Naive thymus-derived CD8-positive, alpha-beta T cell (primary cell): ENCODE results near the gene SMYD3. TPM values are rescaled to one million over a fixed set of nuclear protein-coding genes. Genes with fewer than 3 reads are reported as not detected.
A peak's percentile ranks its signal among the peaks of the same experiment; 100 is the strongest.
"Not testable (repeated sequence)": the region's sequence is repeated elsewhere in the genome, so short reads cannot be mapped to it uniquely, and the experiment has no call there.

Experiments
- ATAC-seq, 2 donors: fragments of 150-1000 bp; cut with Tn5 transposase in 1 of 2; sonication (Bioruptor Pico), chemical (Tn5 transposase) in 1 of 2; 1 replicate in 1 of 2; 2 replicates in 1 of 2; pipeline ENCODE4 v1.10.0; 2021; ENCODE audit warnings: mild to moderate bottlenecking in 2 of 2, moderate library complexity in 2 of 2
- POLR2A ChIA-PET: fragments of 350-600 bp; sonication (Branson Sonifier 250); formaldehyde crosslinking; loops from one replicate; lab custom pipeline; 2021; ENCODE audit warnings: antibody characterized with exemption; lab: Charles Lee
- DNase-seq, 10 donors: peaks; one replicate each; pipeline versions ENCODE4 v3.0.0 to v3.0.0-alpha.2; 2020 to 2022
- H3K27ac Mint-ChIP-seq, 10 donors: one replicate each; pipeline ENCODE4 v1.8.0; 2020 to 2022; ENCODE audit warnings: mild to moderate bottlenecking in 10 of 10, mixed read lengths in 10 of 10, moderate library complexity in 4 of 10, inconsistent platforms in 1 of 10
- H3K27me3 Mint-ChIP-seq, 5 donors: one replicate each; pipeline ENCODE4 v1.8.0; 2021 to 2022; ENCODE audit warnings: mixed read lengths in 5 of 5
- H3K36me3 Mint-ChIP-seq, 3 donors: one replicate each; pipeline ENCODE4 v1.8.0; 2020 to 2022; ENCODE audit warnings: mixed read lengths in 3 of 3, mild to moderate bottlenecking in 2 of 3, inconsistent platforms in 1 of 3
- H3K4me1 Mint-ChIP-seq, 4 donors: one replicate each; pipeline ENCODE4 v1.8.0; 2021 to 2022; ENCODE audit warnings: mixed read lengths in 4 of 4
- H3K4me3 Mint-ChIP-seq, 10 donors: one replicate each; pipeline ENCODE4 v1.8.0; 2020 to 2022; ENCODE audit warnings: mild to moderate bottlenecking in 10 of 10, mixed read lengths in 10 of 10, moderate library complexity in 6 of 10, inconsistent platforms in 1 of 10
- H3K9me3 Mint-ChIP-seq, 9 donors: one replicate each; pipeline ENCODE4 v1.8.0; 2020 to 2022; ENCODE audit warnings: mixed read lengths in 9 of 9, mild to moderate bottlenecking in 3 of 9, inconsistent platforms in 1 of 9, moderate library complexity in 1 of 9
- polyA plus RNA-seq, 3 donors: library from polyadenylated mRNA; unstranded; fragments of 300-500 nt; fragmentation: Illumina TruSeq; gene quantifications; one replicate each; pipeline ENCODE4 v1.2.3, GENCODE V29; 2021
- total RNA-seq, 8 experiments: library from RNA in 2 of 8; stranded (reverse) in 2 of 8; gene quantifications; one replicate each; pipeline ENCODE4 v1.2.3 and lab custom pipeline; 2021 to 2026

SMYD3 gene
- total and polyA plus RNA-seq, 5 experiments from 2014 or later: 19.1 to 42.1 (median 36.5) TPM

- POLR2A ChIA-PET: no interaction called here
- Mint-ChIP-seq H3K4me3 (no peak overlapping the region), H3K9me3 (peaks cover 0 to 24% (median 5%) of the 10 kb centered on the region in 9 donors), H3K4me1 (peaks cover 0 to 5% (median 2%) of the 10 kb centered on the region in 4 donors), H3K27me3 (no peaks in the 10 kb centered on the region), H3K36me3 (peaks cover 8 to 18% (median 15%) of the 10 kb centered on the region in 3 donors), H3K27ac (no peak overlapping the region)
- DNase-seq (no peak), ATAC-seq (no peak)
These were observed 432.7 kb downstream of the SMYD3 start for GRCh38 chr1:246074421-246074820.

DNA sequence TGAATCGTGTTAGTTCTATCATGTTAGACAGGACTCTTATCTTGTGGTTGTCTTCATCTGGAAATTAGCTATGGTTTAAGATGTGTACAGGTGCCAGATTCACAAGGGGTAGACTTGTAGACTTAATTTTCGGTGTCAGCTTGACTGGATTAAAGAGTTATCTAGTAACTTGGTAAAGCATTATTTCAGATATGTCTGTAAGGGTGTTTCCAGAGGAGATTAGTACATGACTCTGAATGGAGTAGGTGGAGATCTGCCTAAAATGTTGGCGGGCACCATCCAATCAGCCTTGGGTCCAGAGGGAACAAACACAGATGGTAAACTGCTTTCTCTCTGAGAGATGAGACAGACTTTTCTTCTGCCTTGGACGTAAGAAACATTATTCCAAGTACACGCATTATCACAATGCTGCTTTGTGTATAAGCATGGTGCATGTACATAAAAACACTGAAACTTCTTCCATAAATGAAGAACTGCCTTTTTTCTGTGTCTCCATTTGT lies 434.6 kb downstream of the SMYD3 start:
- POLR2A ChIA-PET: no interaction called here
- Mint-ChIP-seq H3K9me3 (peaks cover 0 to 24% (median 5%) of the 10 kb centered on the region in 9 donors), H3K27me3 (no peaks in the 10 kb centered on the region), H3K4me1 (peaks cover 11 to 12% (median 11%) of the 10 kb centered on the region in 4 donors), H3K4me3 (no peak overlapping the region), H3K27ac (peak overlapping the region in 1 of 10 donors; percentile 25), H3K36me3 (peaks cover 8 to 18% (median 13%) of the 10 kb centered on the region in 3 donors)
- DNase-seq (no peak), ATAC-seq (no peak)

DNA sequence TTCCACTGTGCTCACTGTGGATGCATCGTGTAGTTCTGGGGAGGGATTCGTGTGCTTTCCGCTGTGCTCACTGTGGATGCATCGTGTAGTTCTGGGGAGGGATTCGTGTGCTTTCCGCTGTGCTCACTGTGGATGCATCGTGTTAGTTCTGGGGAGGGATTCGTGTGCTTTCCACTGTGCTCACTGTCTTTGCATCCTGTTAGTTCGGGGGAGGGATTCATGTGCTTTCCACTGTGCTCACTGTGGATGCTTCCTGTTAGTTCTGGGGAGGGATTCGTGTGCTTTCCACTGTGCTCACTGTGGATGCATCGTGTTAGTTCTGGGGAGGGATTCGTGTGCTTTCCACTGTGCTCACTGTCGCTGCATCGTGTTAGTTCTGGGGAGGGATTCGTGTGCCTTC lies 435.1 kb downstream of the SMYD3 start:
- H3K27me3 Mint-ChIP-seq, ATAC-seq, H3K4me3 Mint-ChIP-seq, DNase-seq, POLR2A ChIA-PET: not testable (repeated sequence)
- Mint-ChIP-seq H3K4me1 (peaks cover 11 to 15% (median 12%) of the 10 kb centered on the region in 4 donors), H3K9me3 (peaks cover 0 to 24% (median 5%) of the 10 kb centered on the region in 9 donors), H3K27ac (peak overlapping the region in 1 of 10 donors; percentile 25), H3K36me3 (peaks cover 8 to 19% (median 13%) of the 10 kb centered on the region in 3 donors)

GRCh38 chr1:246071561-246071960 lies 435.5 kb downstream of the SMYD3 start:
- POLR2A ChIA-PET, H3K27ac Mint-ChIP-seq, H3K27me3 Mint-ChIP-seq, H3K4me3 Mint-ChIP-seq, ATAC-seq, DNase-seq: not testable (repeated sequence)
- Mint-ChIP-seq H3K9me3 (peaks cover 0 to 21% (median 5%) of the 10 kb centered on the region in 9 donors), H3K36me3 (peaks cover 8 to 23% (median 13%) of the 10 kb centered on the region in 3 donors), H3K4me1 (peaks cover 11 to 15% (median 12%) of the 10 kb centered on the region in 4 donors)

DNA sequence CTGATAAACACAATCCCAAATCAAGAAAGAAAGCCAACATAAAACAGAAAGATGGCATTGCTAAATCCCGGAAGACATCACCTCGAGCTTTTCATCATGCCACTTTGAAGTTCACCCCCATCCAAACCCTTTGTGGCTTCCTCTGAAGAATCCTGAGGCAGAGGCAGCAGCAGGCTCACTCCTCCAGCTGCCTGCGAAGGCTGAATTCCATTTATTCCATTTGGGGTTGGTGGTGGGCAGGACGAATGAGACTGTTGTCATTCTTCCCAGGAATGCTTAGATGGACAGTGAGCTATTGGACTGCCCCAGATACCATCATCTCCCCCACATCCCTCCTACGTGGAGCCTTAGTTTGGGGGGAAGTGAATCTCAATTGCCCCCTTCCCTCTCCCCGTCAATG lies 437.5 kb downstream of the SMYD3 start:
- peaks cover 3 to 11% (median 8%) of the 10 kb centered on the region in 3 donors for H3K36me3 Mint-ChIP-seq
- POLR2A ChIA-PET: no interaction called here
- H3K27ac Mint-ChIP-seq: no peak overlapping the region
- no peak overlapping the region for H3K4me3 Mint-ChIP-seq
- peaks cover 11 to 16% (median 14%) of the 10 kb centered on the region in 4 donors for H3K4me1 Mint-ChIP-seq
- ATAC-seq (no peak), DNase-seq (no peak)
- no peaks in the 10 kb centered on the region for H3K27me3 Mint-ChIP-seq
- peaks cover 0 to 3% (median 0%) of the 10 kb centered on the region in 9 donors for H3K9me3 Mint-ChIP-seq

GRCh38 chr1:246068619-246069509 lies 438.2 kb downstream of the SMYD3 start:
- H3K4me3 Mint-ChIP-seq: no peak overlapping the region
- peak overlapping the region in 2 of 10 donors; percentile 9 to 67 for H3K27ac Mint-ChIP-seq
- H3K27me3 Mint-ChIP-seq: no peaks in the 10 kb centered on the region
- peaks cover 11 to 16% (median 15%) of the 10 kb centered on the region in 4 donors for H3K4me1 Mint-ChIP-seq
- no peaks in the 10 kb centered on the region for H3K9me3 Mint-ChIP-seq
- DNase-seq (no peak), ATAC-seq (no peak)
- peaks cover 0 to 10% (median 8%) of the 10 kb centered on the region in 3 donors for H3K36me3 Mint-ChIP-seq
- POLR2A ChIA-PET: no interaction called here

- H3K4me1 Mint-ChIP-seq: peaks cover 11 to 18% (median 15%) of the 10 kb centered on the region in 4 donors
- POLR2A ChIA-PET: no interaction called here
- peaks cover 0 to 10% (median 8%) of the 10 kb centered on the region in 3 donors for H3K36me3 Mint-ChIP-seq
- no peak for DNase-seq
- H3K27me3 Mint-ChIP-seq: no peaks in the 10 kb centered on the region
- no peak for ATAC-seq
- H3K4me3 Mint-ChIP-seq: peak overlapping the region in 2 of 10 donors; percentile 28 to 36
- H3K27ac Mint-ChIP-seq: peak overlapping the region in 4 of 10 donors; percentile 9 to 67 (median 42)
- no peaks in the 10 kb centered on the region for H3K9me3 Mint-ChIP-seq
These were observed 438.9 kb downstream of the SMYD3 start for GRCh38 chr1:246068217-246068512.

GRCh38 chr1:246067432-246068216 lies 439.5 kb downstream of the SMYD3 start:
- H3K36me3 Mint-ChIP-seq: peaks cover 0 to 10% (median 8%) of the 10 kb centered on the region in 3 donors
- ATAC-seq: peak in 1 of 2 donors; percentile 43
- H3K27me3 Mint-ChIP-seq: no peaks in the 10 kb centered on the region
- peaks cover 11 to 18% (median 15%) of the 10 kb centered on the region in 4 donors for H3K4me1 Mint-ChIP-seq
- POLR2A ChIA-PET: no interaction called here
- no peaks in the 10 kb centered on the region for H3K9me3 Mint-ChIP-seq
- peak overlapping the region in 4 of 10 donors; percentile 12 to 58 (median 32) for H3K4me3 Mint-ChIP-seq
- H3K27ac Mint-ChIP-seq: peak overlapping the region in 5 of 10 donors; percentile 9 to 67 (median 35)
- peak in 2 of 10 donors; percentile 2 to 7 for DNase-seq

- Mint-ChIP-seq H3K27me3 (no peaks in the 10 kb centered on the region), H3K9me3 (no peaks in the 10 kb centered on the region), H3K36me3 (peaks cover 0 to 10% (median 8%) of the 10 kb centered on the region in 3 donors), H3K27ac (no peak overlapping the region), H3K4me1 (peaks cover 11 to 18% (median 13%) of the 10 kb centered on the region in 4 donors), H3K4me3 (no peak overlapping the region)
- DNase-seq: no peak
- POLR2A ChIA-PET: no interaction called here
- no peak for ATAC-seq
These were observed 440.5 kb downstream of the SMYD3 start for GRCh38 chr1:246066573-246066972.

- H3K27me3 Mint-ChIP-seq: no peaks in the 10 kb centered on the region
- H3K36me3 Mint-ChIP-seq: peaks cover 0 to 10% (median 7%) of the 10 kb centered on the region in 3 donors
- no peak for DNase-seq
- no peak overlapping the region for H3K27ac Mint-ChIP-seq
- ATAC-seq: no peak
- no peaks in the 10 kb centered on the region for H3K9me3 Mint-ChIP-seq
- H3K4me1 Mint-ChIP-seq: peaks cover 11 to 18% (median 13%) of the 10 kb centered on the region in 4 donors
- H3K4me3 Mint-ChIP-seq: no peak overlapping the region
- POLR2A ChIA-PET: no interaction called here
These were observed 441.5 kb downstream of the SMYD3 start for GRCh38 chr1:246065592-246065991.

DNA sequence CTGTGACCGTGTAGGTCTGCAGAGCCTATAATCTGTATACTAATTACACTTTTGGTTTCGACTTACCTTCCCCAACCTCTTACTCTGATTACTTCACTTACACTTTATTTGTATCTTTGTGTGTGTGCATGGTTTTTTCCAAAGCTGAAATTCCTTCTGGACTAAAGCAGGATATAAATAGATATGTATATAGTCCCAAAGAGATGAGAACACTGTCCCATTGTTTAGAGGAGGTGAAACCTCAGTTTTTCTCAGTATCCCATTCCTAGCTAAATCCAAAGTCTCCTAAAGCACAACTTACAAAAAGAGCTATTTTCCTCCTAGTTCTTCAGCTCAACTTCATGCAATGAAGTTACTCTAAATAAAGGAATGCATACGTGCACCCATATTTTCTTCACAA lies 442.2 kb downstream of the SMYD3 start:
- Mint-ChIP-seq H3K4me1 (peaks cover 11 to 18% (median 13%) of the 10 kb centered on the region in 4 donors), H3K4me3 (no peak overlapping the region), H3K9me3 (no peaks in the 10 kb centered on the region), H3K27ac (no peak overlapping the region), H3K27me3 (no peaks in the 10 kb centered on the region), H3K36me3 (peaks cover 0 to 10% (median 6%) of the 10 kb centered on the region in 3 donors)
- POLR2A ChIA-PET: no interaction called here
- DNase-seq: no peak
- ATAC-seq: no peak

DNA sequence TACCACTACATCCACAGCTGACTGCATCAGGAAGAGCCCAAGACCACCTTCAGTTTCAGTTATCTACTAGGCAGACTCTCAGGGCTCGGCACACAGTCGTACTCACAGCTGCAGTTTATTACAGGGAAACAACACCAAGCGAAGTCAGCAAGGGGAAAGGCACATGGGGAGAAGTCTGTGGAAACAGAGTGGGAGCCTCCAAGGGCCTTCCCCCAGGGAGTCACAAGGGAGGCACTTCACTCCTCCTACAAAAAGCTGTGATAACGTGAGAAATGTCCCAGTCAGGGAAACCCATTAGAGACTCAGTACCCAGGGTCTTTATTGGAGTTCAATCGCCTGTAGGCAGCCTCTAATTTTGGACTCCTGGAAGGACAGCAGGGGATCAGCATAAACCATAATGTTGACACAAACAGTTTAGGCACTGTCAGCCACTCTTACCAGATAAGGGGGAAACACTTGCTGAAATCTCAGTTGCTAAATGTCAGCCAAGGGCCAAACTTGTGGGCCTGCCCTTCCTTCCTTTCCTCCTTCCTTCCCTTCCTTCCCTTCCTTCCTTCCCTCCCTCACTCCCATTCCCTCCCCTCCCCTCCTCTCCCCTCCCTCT lies 444.0 kb downstream of the SMYD3 start:
- Mint-ChIP-seq H3K27me3 (no peaks in the 10 kb centered on the region), H3K27ac (no peak overlapping the region), H3K4me3 (no peak overlapping the region), H3K9me3 (no peaks in the 10 kb centered on the region), H3K4me1 (peaks cover 6 to 13% (median 10%) of the 10 kb centered on the region in 4 donors), H3K36me3 (peaks cover 0 to 10% (median 6%) of the 10 kb centered on the region in 3 donors)
- POLR2A ChIA-PET: no interaction called here
- DNase-seq (no peak), ATAC-seq (no peak)
